Gastrocnemius medialis (tissue), 4 donors: ENCODE data around the gene ZDHHC11. TPM values are rescaled to one million over a fixed set of nuclear protein-coding genes. Genes with fewer than 3 reads are reported as not detected.

Source experiments
- ATAC-seq, 2 donors: fragments of 150-250 bp; one replicate each; pipeline ENCODE4 v1.9.1; 2016
- DNase-seq, 2 donors: peaks; one replicate each; pipeline ENCODE4 v3.0.0-alpha.2; 2019
- H3K27ac ChIP-seq, 4 donors: fragments of 200-600 bp; sonication (generic); 1 replicate in 1 of 4; 2 replicates in 3 of 4; pipeline ENCODE4 v1.5.1; 2016 to 2018; ENCODE audit warnings: mild to moderate bottlenecking in 2 of 4, moderate library complexity in 1 of 4
- H3K27me3 ChIP-seq, 3 donors: fragments of 200-600 bp; sonication (generic) in 2 of 3; 1 replicate in 1 of 3; 2 replicates in 2 of 3; pipeline versions ENCODE4 v1.5.1 to v1.6.0; 2016 to 2019; ENCODE audit warnings: mild to moderate bottlenecking in 1 of 3, moderate library complexity in 1 of 3
- H3K36me3 ChIP-seq, 2 donors: fragments of 200-600 bp; sonication (generic) in 1 of 2; one replicate each; pipeline ENCODE4 v1.5.1; 2017 to 2018
- H3K4me1 ChIP-seq, 2 donors: fragments of 200-600 bp; sonication (generic) in 1 of 2; one replicate each; pipeline ENCODE4 v1.5.1; 2016 to 2017; ENCODE audit warnings: mild to moderate bottlenecking in 2 of 2
- H3K4me3 ChIP-seq, 4 donors: fragments of 200-600 bp; sonication (generic) in 3 of 4; 1 replicate in 1 of 4; 2 replicates in 3 of 4; pipeline ENCODE4 v1.5.1; 2016 to 2019; ENCODE audit warnings: mild to moderate bottlenecking in 2 of 4
- H3K9me3 ChIP-seq, 3 donors: fragments of 200-600 bp; sonication (generic) in 2 of 3; 1 replicate in 1 of 3; 2 replicates in 2 of 3; pipeline ENCODE4 v1.5.1; 2016 to 2019
- POLR2A ChIP-seq, 2 donors: fragments of 450-650 bp; IDR thresholded peaks; one replicate each; pipeline ENCODE4 v1.6.1; 2017; ENCODE audit warnings: antibody characterized with exemption in 2 of 2, mild to moderate bottlenecking in 2 of 2, moderate library complexity in 2 of 2
- in situ Hi-C, 4 donors: fragments of 200-750 bp; cut with MboI; loops; one replicate each; pipeline versions ENCODE4 v1.15.0 to v1.8.0; 2017; ENCODE audit warnings: low sequenced_read_pairs in 4 of 4
- intact Hi-C: fragments of 100-400 bp; cut with DNase I; formaldehyde crosslinking; loops from one replicate; pipeline ENCODE4 v1.15.1; 2023; ENCODE audit warnings: low total_unique reads
- total RNA-seq, 4 donors: library from RNA; depleted of rRNA; stranded (reverse); fragments of >200 nt; gene quantifications; one replicate each; pipeline versions ENCODE4 v1.1.0 to v1.2.3, GENCODE V29; 2016
- TF ChIP-seq, protein P1 (sequence below), 5 experiments: fragments of 450-650 bp in 3 of 5; fragments of 200-600 bp in 2 of 5; sonication (generic) in 2 of 5; IDR thresholded peaks in 4 of 5; conservative IDR thresholded peaks in 1 of 5; 1 replicate in 4 of 5; 2 replicates in 1 of 5; pipeline ENCODE4 v1.5.1; 2016 to 2019; ENCODE audit warnings: antibody characterized with exemption in 5 of 5, mild to moderate bottlenecking in 3 of 5, moderate library complexity in 3 of 5

Gene ZDHHC11
- total RNA-seq, 4 donors from 2014 or later = 0.85 to 3.8 (median 2.3) TPM; not detected in 1

DNA sequence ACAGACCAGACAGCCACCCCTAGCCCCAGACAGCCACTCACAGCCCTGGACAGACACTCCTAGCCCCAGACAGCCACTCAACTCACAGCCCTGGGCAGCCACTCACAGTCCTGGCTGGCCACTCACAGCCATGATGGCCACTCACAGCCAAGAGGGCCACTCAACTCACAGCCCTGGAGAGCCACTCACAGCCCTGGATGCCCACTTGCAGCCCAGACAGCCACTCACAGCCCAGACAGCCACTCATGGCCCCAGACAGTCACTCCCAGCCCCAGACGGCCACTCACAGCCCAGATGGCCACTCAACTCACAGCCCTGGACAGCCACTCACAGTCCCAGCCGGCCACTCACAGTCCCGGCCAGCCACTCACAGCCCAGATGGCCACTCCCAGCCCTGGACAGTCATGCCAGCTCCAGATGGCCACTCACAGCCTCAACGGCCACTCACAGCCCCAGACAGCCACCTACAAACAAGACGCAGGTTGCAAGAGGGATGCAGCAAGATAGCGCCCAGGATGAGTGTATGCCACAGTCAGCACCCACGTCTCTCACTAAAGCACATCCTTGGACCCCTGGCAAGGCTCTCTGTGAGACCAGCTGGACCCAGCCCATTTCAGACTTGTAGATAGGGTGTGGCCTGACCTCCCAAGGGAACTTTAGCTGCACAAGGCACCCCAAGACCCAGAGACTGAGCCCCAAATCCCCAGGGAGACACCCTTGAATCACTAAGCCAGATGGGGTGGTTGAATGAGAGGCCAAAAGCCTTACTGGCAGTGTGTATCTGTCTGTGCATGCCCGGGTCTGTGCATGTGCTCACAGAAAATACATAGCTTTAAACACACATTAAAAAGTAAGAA, 88.7 kb downstream of the ZDHHC11 start:
- DNase-seq (peak in 1 of 2 donors; percentile 11), ATAC-seq (no peak)
- Histone ChIP-seq H3K9me3 (no peaks in the 10 kb centered on the region), H3K4me3 (no peak overlapping the region), H3K27ac (no peak overlapping the region), H3K27me3 (no peaks in the 10 kb centered on the region), H3K36me3 (peaks cover 0 to 11% of the 10 kb centered on the region in 2 donors), H3K4me1 (peaks cover 21 to 27% of the 10 kb centered on the region in 2 donors)
- in situ Hi-C loops = no loop called here
- TF ChIP-seq, protein P1, sequence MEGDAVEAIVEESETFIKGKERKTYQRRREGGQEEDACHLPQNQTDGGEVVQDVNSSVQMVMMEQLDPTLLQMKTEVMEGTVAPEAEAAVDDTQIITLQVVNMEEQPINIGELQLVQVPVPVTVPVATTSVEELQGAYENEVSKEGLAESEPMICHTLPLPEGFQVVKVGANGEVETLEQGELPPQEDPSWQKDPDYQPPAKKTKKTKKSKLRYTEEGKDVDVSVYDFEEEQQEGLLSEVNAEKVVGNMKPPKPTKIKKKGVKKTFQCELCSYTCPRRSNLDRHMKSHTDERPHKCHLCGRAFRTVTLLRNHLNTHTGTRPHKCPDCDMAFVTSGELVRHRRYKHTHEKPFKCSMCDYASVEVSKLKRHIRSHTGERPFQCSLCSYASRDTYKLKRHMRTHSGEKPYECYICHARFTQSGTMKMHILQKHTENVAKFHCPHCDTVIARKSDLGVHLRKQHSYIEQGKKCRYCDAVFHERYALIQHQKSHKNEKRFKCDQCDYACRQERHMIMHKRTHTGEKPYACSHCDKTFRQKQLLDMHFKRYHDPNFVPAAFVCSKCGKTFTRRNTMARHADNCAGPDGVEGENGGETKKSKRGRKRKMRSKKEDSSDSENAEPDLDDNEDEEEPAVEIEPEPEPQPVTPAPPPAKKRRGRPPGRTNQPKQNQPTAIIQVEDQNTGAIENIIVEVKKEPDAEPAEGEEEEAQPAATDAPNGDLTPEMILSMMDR (IDR thresholded peaks at IDR 0.05 in 4 of 5, conservative IDR thresholded peaks at IDR 0.05 in 1 of 5) = no peak
- no peak for TF ChIP-seq POLR2A (IDR thresholded peaks at IDR 0.05)
- intact Hi-C loops = no loop called here

DNA sequence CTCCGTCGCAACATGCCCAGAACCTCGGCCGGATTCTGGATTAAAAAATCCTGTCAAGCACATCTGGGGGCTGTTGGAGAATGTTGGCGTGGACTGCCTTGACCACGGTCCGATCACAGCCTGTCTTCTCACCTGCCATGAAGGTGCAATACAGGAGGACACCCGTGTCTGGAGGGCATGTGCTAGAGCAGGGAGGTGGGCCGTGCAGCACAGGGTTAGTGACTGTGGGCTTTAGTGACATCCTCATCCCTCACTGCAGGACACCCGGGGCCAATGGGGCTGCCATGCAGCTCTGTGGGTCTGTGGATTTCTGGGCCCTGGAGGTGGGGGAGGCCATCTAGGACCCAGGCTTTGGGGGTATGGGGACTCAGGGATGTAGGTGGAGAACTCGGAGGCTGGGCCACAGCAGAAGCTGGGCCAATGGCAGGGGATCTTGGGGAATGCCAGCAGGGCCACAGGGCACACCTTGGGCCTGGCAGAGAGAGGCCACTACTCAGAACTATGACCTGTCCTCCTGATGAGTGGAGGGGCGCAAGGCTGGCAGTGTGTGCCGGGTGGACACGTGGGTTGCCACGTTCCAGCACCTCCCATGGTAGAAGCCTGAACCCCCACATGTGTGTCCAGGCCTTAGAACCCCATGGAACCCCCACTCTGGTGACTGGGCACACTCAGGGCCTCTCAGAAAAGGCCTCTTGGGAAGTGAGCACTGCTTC, 89.6 kb downstream of the ZDHHC11 start:
- DNase-seq = peak in 1 of 2 donors; percentile 12

DNA sequence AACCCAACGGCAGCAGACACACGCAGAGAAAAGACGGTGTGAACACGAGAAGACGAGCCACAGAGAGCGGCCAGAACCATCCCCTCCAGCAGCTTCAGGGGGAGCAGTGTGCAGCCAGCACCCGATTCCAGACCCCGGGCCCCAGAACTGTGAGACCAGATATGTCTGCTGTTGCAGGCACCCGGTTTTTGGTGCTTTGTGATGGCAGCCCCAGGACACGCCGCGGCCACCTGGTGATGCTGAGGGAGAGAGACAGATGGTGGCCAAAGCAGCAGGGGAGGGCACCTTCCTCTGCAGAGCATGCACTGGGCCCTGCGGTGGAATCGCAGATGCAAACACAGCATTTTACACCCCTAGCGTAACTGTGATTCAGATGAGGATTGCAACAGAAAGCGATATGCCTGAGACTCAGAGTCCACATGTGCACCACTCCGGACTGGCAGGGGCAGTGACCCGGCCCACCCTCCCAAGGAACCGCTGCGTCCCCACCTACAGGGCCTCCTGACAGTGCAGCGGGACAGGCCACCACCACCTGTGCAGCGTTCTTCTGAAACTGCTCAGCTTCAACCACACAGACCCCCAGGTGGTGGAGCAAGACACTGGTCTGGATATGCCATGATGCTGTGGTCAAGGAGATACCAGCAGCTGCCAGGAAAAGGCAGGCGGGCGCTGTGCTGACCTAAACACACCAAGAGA, 90.3 kb downstream of the ZDHHC11 start:
- Histone ChIP-seq H3K27me3 (no peaks in the 10 kb centered on the region), H3K4me1 (peaks cover 21 to 27% of the 10 kb centered on the region in 2 donors), H3K9me3 (no peaks in the 10 kb centered on the region), H3K36me3 (peaks cover 0 to 3% of the 10 kb centered on the region in 2 donors), H3K4me3 (no peak overlapping the region), H3K27ac (no peak overlapping the region)
- TF ChIP-seq, protein P1 (IDR thresholded peaks at IDR 0.05 in 4 of 5, conservative IDR thresholded peaks at IDR 0.05 in 1 of 5) = no peak
- TF ChIP-seq POLR2A (IDR thresholded peaks at IDR 0.05) = no peak
- ATAC-seq = no peak
- intact Hi-C loops = no loop called here
- peak in 1 of 2 donors; percentile 8 for DNase-seq
- in situ Hi-C loops = no loop called here

More for the DNA sequence above, 89.6 kb downstream of the ZDHHC11 start:
- ATAC-seq = no peak
- H3K27me3 ChIP-seq = no peaks in the 10 kb centered on the region
- peaks cover 0 to 10% of the 10 kb centered on the region in 2 donors for H3K36me3 ChIP-seq
- intact Hi-C loops = no loop called here
- H3K4me1 ChIP-seq = peaks cover 21 to 27% of the 10 kb centered on the region in 2 donors
- H3K4me3 ChIP-seq = no peak overlapping the region
- in situ Hi-C loops = no loop called here
- H3K27ac ChIP-seq = no peak overlapping the region
- TF ChIP-seq, protein P1 (IDR thresholded peaks at IDR 0.05 in 4 of 5, conservative IDR thresholded peaks at IDR 0.05 in 1 of 5) = no peak
- no peak for TF ChIP-seq POLR2A (IDR thresholded peaks at IDR 0.05)
- H3K9me3 ChIP-seq = no peaks in the 10 kb centered on the region

DNA sequence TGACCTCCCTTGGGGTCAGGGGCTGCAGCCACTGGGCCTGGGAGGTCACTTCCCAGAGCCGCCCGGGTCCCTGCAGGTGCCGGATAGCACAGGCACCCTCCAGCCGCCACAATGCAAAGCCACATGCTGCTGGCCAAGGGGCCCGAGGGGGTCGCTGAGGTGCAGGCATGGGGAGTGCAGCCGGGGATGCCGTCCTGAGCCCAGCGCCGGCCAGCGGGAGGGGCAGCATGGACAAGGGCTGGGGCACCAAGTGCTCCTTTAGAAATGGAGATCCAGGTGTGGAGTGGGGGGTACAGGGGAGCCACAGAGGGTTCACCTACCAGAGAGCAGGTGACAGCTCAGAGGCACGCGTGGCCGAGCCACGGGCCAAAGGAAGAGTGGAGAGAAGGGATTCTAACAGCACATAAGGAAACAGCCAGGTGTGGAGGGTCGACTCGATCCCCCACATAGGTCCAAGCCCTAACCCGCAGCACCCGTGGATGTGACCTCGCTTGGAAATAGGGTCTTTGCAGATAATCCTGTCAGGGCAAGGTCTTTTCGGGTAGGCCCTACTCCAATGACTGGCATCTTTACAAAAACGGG, 90.9 kb downstream of the ZDHHC11 start:
- no peaks in the 10 kb centered on the region for H3K36me3 ChIP-seq
- peak in 1 of 2 donors; percentile 6 for DNase-seq
- ATAC-seq = no peak
- no peaks in the 10 kb centered on the region for H3K27me3 ChIP-seq
- peaks cover 21 to 27% of the 10 kb centered on the region in 2 donors for H3K4me1 ChIP-seq
- in situ Hi-C loops = no loop called here
- intact Hi-C loops = no loop called here
- H3K4me3 ChIP-seq = peak overlapping the region in 1 of 4 donors; percentile 52
- TF ChIP-seq, protein P1 (IDR thresholded peaks at IDR 0.05 in 4 of 5, conservative IDR thresholded peaks at IDR 0.05 in 1 of 5) = no peak
- no peak for TF ChIP-seq POLR2A (IDR thresholded peaks at IDR 0.05)
- no peak overlapping the region for H3K27ac ChIP-seq
- no peaks in the 10 kb centered on the region for H3K9me3 ChIP-seq
